ENCODE measurements around the gene ANGPTL8. TPM values are rescaled to one million over a fixed set of nuclear protein-coding genes. Genes with fewer than 3 reads are reported as not detected.

The ANGPTL8 gene
- total RNA-seq, 4 donors from 2014 or later: not detected

DNA sequence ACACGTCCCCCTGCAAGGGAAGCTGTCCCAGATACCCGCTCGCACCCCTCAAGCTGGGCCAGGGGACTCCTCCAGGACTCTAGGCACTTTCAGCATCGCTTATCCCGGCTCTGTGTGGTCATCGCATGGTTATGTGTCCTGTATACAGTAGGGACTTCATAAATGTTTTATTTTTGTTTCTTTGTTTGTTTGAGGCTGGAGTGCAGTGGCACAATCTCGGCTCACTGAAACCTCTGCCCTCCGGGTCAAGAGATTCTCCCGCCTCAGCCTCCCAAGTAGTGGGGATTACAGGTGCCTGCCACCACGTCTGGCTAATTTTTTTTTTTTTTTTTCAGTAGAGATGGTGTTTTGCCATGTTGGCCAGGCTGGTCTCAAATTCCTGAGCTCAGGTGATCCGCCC, 7.5 kb downstream of the ANGPTL8 start:
- TF ChIP-seq POLR2A (IDR thresholded peaks at IDR 0.05): no peak
- TF ChIP-seq, protein P1, sequence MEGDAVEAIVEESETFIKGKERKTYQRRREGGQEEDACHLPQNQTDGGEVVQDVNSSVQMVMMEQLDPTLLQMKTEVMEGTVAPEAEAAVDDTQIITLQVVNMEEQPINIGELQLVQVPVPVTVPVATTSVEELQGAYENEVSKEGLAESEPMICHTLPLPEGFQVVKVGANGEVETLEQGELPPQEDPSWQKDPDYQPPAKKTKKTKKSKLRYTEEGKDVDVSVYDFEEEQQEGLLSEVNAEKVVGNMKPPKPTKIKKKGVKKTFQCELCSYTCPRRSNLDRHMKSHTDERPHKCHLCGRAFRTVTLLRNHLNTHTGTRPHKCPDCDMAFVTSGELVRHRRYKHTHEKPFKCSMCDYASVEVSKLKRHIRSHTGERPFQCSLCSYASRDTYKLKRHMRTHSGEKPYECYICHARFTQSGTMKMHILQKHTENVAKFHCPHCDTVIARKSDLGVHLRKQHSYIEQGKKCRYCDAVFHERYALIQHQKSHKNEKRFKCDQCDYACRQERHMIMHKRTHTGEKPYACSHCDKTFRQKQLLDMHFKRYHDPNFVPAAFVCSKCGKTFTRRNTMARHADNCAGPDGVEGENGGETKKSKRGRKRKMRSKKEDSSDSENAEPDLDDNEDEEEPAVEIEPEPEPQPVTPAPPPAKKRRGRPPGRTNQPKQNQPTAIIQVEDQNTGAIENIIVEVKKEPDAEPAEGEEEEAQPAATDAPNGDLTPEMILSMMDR (IDR thresholded peaks at IDR 0.05): no peak
- peaks cover 0 to 8% (median 2%) of the 10 kb centered on the region in 4 donors for H3K4me1 ChIP-seq
- H3K27me3 ChIP-seq: no peaks in the 10 kb centered on the region
- H3K27ac ChIP-seq: peak overlapping the region in 1 of 4 donors; percentile 46
- peaks cover 0 to 52% (median 0%) of the 10 kb centered on the region in 3 donors for H3K36me3 ChIP-seq
- no peaks in the 10 kb centered on the region for H3K9me3 ChIP-seq
- H3K4me3 ChIP-seq: no peak overlapping the region
- no peak for DNase-seq

DNA sequence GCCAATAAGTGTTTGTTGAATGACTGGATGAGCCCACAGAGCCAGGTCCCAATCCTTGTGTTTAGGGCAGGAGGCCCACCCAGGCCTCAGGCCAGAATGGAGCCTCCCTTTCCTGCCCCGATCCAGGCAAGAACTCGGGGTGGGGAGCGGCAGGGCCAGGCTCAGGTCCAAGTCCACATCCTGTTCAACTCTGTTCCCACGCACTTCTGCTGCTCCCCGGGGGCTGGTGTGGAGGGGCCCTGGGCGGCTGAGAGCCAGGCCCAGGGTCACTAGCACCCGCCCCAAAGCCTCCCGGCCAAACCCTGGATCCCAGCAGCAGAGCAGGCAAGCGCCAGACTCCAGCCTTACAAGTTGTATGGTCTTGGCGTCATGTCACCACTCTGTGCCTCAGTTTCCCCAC, 8.0 kb downstream of the ANGPTL8 start:
- Histone ChIP-seq H3K36me3 (peaks cover 0 to 55% (median 0%) of the 10 kb centered on the region in 3 donors), H3K27me3 (no peaks in the 10 kb centered on the region), H3K9me3 (no peaks in the 10 kb centered on the region), H3K4me3 (no peak overlapping the region), H3K4me1 (peaks cover 0 to 8% (median 2%) of the 10 kb centered on the region in 4 donors), H3K27ac (peak overlapping the region in 2 of 4 donors; percentile 12 to 46)
- no peak for DNase-seq
- no peak for TF ChIP-seq POLR2A (IDR thresholded peaks at IDR 0.05)
- TF ChIP-seq, protein P1 (IDR thresholded peaks at IDR 0.05): no peak

DNA sequence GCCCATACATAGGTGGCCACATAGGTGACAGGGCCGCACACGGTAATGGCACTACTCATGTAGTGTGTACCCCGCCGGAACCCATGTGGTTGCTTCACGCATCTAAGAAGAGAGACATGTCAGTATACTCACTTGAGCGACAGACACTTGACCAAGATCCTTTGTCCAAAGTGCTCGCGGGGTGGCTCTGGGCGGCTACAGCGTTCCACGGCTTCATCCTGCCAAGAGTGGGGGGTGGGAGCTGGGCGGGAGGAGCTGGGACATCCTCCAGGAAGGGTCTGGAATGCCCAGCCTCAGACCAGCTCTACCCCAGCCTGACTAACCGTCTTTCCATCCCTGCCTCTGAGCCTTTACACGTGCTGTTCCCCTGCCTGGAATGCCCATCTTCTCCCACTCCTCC, 8.5 kb downstream of the ANGPTL8 start:
- Histone ChIP-seq H3K4me3 (no peak overlapping the region), H3K27me3 (no peaks in the 10 kb centered on the region), H3K36me3 (peaks cover 0 to 54% (median 0%) of the 10 kb centered on the region in 3 donors), H3K27ac (peak overlapping the region in 2 of 4 donors; percentile 12 to 46), H3K4me1 (peaks cover 0 to 8% (median 2%) of the 10 kb centered on the region in 4 donors), H3K9me3 (no peaks in the 10 kb centered on the region)
- no peak for DNase-seq
- no peak for TF ChIP-seq POLR2A (IDR thresholded peaks at IDR 0.05)
- TF ChIP-seq, protein P1 (IDR thresholded peaks at IDR 0.05): no peak

DNA sequence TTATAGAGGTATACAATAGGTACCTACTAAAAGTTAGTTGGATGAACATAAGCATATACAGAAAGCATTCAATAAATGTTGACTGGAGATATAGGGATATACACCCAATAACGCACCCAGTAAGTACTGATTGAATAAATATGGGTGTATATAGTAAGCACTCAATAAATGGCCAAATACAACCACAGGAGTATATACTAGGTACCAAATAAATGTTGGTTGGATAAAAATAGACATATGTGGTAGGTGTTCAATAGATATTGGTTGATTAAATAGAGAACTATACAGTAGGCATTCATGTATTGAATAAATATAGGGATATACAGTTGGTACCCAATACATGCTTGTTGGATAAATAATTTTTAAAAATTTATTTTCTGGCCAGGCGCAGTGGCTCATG, 9.4 kb downstream of the ANGPTL8 start:
- no peak for DNase-seq
- Histone ChIP-seq H3K27me3 (no peaks in the 10 kb centered on the region), H3K36me3 (peaks cover 0 to 51% (median 0%) of the 10 kb centered on the region in 3 donors), H3K9me3 (no peaks in the 10 kb centered on the region), H3K4me3 (no peak overlapping the region), H3K27ac (no peak overlapping the region), H3K4me1 (no peaks in the 10 kb centered on the region)
- no peak for TF ChIP-seq POLR2A (IDR thresholded peaks at IDR 0.05)
- TF ChIP-seq, protein P1 (IDR thresholded peaks at IDR 0.05): no peak

DNA sequence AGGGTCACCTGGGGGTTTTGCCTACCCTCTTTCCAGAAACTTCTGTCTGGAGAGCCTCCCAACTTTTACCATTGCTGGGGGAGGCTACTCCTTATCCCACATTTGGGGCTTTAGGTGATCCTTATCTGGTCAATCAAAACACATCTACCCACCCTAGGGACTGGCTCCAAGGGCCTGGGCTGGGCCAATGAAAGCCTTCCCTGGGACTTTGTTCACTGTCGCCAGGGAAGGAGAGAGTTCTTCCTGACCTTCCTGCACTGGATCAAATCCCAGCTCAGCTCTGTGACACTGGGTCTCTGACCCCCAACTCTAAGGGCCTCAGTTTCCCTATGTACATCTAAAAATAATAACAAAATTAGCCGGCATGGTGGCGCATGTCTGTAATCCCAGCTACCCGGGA, 11.8 kb downstream of the ANGPTL8 start:
- no peak overlapping the region for H3K4me3 ChIP-seq
- no peaks in the 10 kb centered on the region for H3K4me1 ChIP-seq
- TF ChIP-seq POLR2A (IDR thresholded peaks at IDR 0.05): no peak
- TF ChIP-seq, protein P1 (IDR thresholded peaks at IDR 0.05): no peak
- H3K27ac ChIP-seq: no peak overlapping the region
- peaks cover 0 to 51% (median 0%) of the 10 kb centered on the region in 3 donors for H3K36me3 ChIP-seq
- no peaks in the 10 kb centered on the region for H3K9me3 ChIP-seq
- H3K27me3 ChIP-seq: no peaks in the 10 kb centered on the region
- DNase-seq: no peak
